ENCODE data around the gene TGFBR1.

DNA sequence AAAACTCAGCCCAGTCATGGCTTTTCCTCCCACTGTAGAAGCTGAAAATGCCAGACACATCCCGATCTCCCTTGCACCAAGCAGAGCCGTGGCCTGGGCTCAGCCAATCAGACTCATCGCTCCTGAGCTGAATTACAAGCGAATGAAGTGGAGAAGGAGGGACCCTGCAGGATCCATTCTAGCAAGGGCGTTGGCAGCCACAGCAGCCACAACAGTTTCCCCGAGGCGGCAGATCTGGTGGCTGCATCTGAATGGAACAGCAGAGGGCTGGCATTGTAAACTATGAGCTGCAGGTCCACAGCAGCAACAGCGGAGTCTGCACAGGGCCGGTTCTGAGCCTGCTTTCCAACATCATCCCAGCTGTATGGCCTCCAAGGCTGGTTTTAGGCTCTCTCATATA is 93.1 kb downstream of the TGFBR1 start:
- TF ChIP-seq, protein P1, sequence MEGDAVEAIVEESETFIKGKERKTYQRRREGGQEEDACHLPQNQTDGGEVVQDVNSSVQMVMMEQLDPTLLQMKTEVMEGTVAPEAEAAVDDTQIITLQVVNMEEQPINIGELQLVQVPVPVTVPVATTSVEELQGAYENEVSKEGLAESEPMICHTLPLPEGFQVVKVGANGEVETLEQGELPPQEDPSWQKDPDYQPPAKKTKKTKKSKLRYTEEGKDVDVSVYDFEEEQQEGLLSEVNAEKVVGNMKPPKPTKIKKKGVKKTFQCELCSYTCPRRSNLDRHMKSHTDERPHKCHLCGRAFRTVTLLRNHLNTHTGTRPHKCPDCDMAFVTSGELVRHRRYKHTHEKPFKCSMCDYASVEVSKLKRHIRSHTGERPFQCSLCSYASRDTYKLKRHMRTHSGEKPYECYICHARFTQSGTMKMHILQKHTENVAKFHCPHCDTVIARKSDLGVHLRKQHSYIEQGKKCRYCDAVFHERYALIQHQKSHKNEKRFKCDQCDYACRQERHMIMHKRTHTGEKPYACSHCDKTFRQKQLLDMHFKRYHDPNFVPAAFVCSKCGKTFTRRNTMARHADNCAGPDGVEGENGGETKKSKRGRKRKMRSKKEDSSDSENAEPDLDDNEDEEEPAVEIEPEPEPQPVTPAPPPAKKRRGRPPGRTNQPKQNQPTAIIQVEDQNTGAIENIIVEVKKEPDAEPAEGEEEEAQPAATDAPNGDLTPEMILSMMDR (IDR thresholded peaks at IDR 0.05; ENCODE audit: extremely low read depth in 1 of 2, insufficient read depth in 1 of 2, low read depth in 1 of 2, low read length in 2 of 2), result no peak
- no peak for TF ChIP-seq POLR2A (IDR thresholded peaks at IDR 0.05; ENCODE audit: low read depth, low read length)
- TF ChIP-seq POLR2AphosphoS5 (IDR thresholded peaks at IDR 0.05; ENCODE audit: insufficient read depth, low read depth, low read length), result no peak
- TF ChIP-seq EZH2 (IDR thresholded peaks at IDR 0.05; ENCODE audit: borderline replicate concordance, low read depth, low read length, severe bottlenecking), result no peak
- no peak for TF ChIP-seq MYC (IDR thresholded peaks at IDR 0.05; ENCODE audit: low read depth, low read length)
- TF ChIP-seq, protein P2, sequence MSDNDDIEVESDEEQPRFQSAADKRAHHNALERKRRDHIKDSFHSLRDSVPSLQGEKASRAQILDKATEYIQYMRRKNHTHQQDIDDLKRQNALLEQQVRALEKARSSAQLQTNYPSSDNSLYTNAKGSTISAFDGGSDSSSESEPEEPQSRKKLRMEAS (IDR thresholded peaks at IDR 0.05; ENCODE audit: insufficient read depth, insufficient read length), result no peak
